Endothelial cell of umbilical vein (primary cell): ENCODE results near the gene CCDC92B. TPM values are rescaled to one million over a fixed set of nuclear protein-coding genes. Genes with fewer than 3 reads are reported as not detected.

Experiments used
- BruUV-seq: library from RNA; stranded (reverse); fragments of 400-500 nt; replicated peaks from 2 replicates; lab custom pipeline; 2021; lab: Mats Ljungman, UMichigan
- CTCF ChIA-PET: fragments of 300-600, 350-600 bp; sonication (Branson Sonifier 250); formaldehyde crosslinking; loops from one replicate; lab custom pipeline; 2021; ENCODE audit warnings: antibody characterized with exemption, inconsistent platforms; lab: Charles Lee
- POLR2A ChIA-PET: fragments of 300-600, 350-600 bp; sonication (Branson Sonifier 250); formaldehyde crosslinking; loops from one replicate; lab custom pipeline; 2021; ENCODE audit warnings: antibody characterized with exemption, inconsistent platforms; lab: Charles Lee
- DNase-seq: peaks from one replicate; pipeline ENCODE4 v3.0.0-alpha.2; 2011; ENCODE audit warnings: low read depth, low spot score
- FAIRE-seq: peaks from 2 replicates; lab custom pipeline; 2011; peaks lifted over from hg19 to GRCh38; lab: Jason Lieb, UNC
- H2AFZ ChIP-seq: 2 replicates; pipeline ENCODE4 v1.6.0; 2012; ENCODE audit warnings: low read depth, low read length, control low read depth, inconsistent platforms
- H3K27ac ChIP-seq: 2 replicates; pipeline ENCODE4 v1.5.1; 2011; ENCODE audit warnings: low read depth, mild to moderate bottlenecking, control low read depth, low read length, moderate library complexity; ENCODE audit not compliant: insufficient read depth
- H3K27me3 ChIP-seq, 2 experiments: 2 replicates each; pipeline versions ENCODE4 v1.6.0 to v1.6.1; 2011; ENCODE audit warnings: low read length in 2 of 2, mixed read lengths in 1 of 2; ENCODE audit not compliant: control insufficient read depth in 2 of 2, insufficient read depth in 2 of 2
- H3K36me3 ChIP-seq, 2 experiments: 2 replicates in 1 of 2; 3 replicates in 1 of 2; pipeline ENCODE4 v1.5.1; 2011; ENCODE audit warnings: low read length in 2 of 2, mild to moderate bottlenecking in 1 of 2, moderate library complexity in 1 of 2; ENCODE audit not compliant: control insufficient read depth in 2 of 2, insufficient read depth in 2 of 2; ENCODE audit errors: extremely low read depth in 1 of 2
- H3K4me1 ChIP-seq: 3 replicates; pipeline ENCODE4 v1.5.1; 2011; ENCODE audit warnings: mild to moderate bottlenecking, low read length; ENCODE audit not compliant: control insufficient read depth, insufficient read depth; ENCODE audit errors: extremely low read depth
- H3K4me2 ChIP-seq: 2 replicates; pipeline ENCODE4 v1.6.1; 2011; ENCODE audit warnings: low read length, control low read depth, mixed read lengths; ENCODE audit not compliant: insufficient read depth
- H3K4me3 ChIP-seq, 3 experiments: fragments of 200-600 bp in 1 of 3; sonication (generic), shearing (Covaris generic) in 1 of 3; replicated peaks in 1 of 3; 2 replicates each; pipeline ENCODE4 v1.5.1; 2011 to 2016; ENCODE audit warnings: control low read depth in 3 of 3, low read length in 3 of 3, mild to moderate bottlenecking in 2 of 3, inconsistent platforms in 1 of 3, low read depth in 1 of 3, moderate library complexity in 1 of 3; ENCODE audit not compliant: insufficient read depth in 1 of 3
- H3K79me2 ChIP-seq: 2 replicates; pipeline ENCODE4 v1.6.0; 2012; ENCODE audit warnings: low read length, inconsistent platforms; ENCODE audit not compliant: control insufficient read depth, insufficient read depth
- H3K9ac ChIP-seq: replicated peaks from 2 replicates; pipeline ENCODE3; 2011; ENCODE audit warnings: low read length, control low read depth; ENCODE audit not compliant: insufficient read depth; ENCODE audit errors: extremely low read depth
- H3K9me1 ChIP-seq: replicated peaks from 3 replicates; pipeline ENCODE4 v1.6.0; 2011; ENCODE audit warnings: mild to moderate bottlenecking, low read length; ENCODE audit not compliant: control insufficient read depth, insufficient read depth; ENCODE audit errors: extremely low read depth
- H3K9me3 ChIP-seq: replicated peaks from 2 replicates; pipeline ENCODE4 v1.5.1; 2012; ENCODE audit warnings: low read length, inconsistent platforms; ENCODE audit not compliant: control insufficient read depth, insufficient read depth
- H4K20me1 ChIP-seq: replicated peaks from 2 replicates; pipeline ENCODE3; 2011; ENCODE audit warnings: mild to moderate bottlenecking, low read length; ENCODE audit not compliant: control insufficient read depth, insufficient read depth; ENCODE audit errors: extremely low read depth
- FOS ChIP-seq: IDR thresholded peaks from 2 replicates; pipeline ENCODE4 v1.6.1; 2011; ENCODE audit warnings: mild to moderate bottlenecking, low read length, moderate library complexity, borderline replicate concordance; ENCODE audit not compliant: insufficient read depth
- GATA2 ChIP-seq: IDR thresholded peaks from 2 replicates; pipeline ENCODE4 v1.7.0; 2011; ENCODE audit warnings: low read depth, mild to moderate bottlenecking, moderate library complexity, mixed read lengths, low read length; ENCODE audit not compliant: insufficient read length, insufficient read depth
- JUN ChIP-seq: IDR thresholded peaks from 2 replicates; pipeline ENCODE4 v1.6.1; 2011; ENCODE audit warnings: borderline replicate concordance, low read depth; ENCODE audit not compliant: insufficient read length, insufficient read depth
- MYC ChIP-seq: IDR thresholded peaks from one replicate; pipeline ENCODE4 v1.6.1; 2011; ENCODE audit warnings: mild to moderate bottlenecking, low read depth, low read length
- POLR2AphosphoS5 ChIP-seq: IDR thresholded peaks from 2 replicates; pipeline ENCODE4 v1.6.1; 2012; ENCODE audit warnings: low read depth, mild to moderate bottlenecking, control low read depth, low read length, moderate library complexity; ENCODE audit not compliant: insufficient read depth
- dilution Hi-C: fragments of 300-500 bp; cut with MboI; formaldehyde crosslinking; loops from one replicate; pipeline ENCODE4 v1.15.0; 2019; ENCODE audit warnings: low sequenced_read_pairs; ENCODE audit not compliant: extremely low pct_ligation_motif_present
- intact Hi-C: fragments of 100-400 bp; cut with micrococcal nuclease; formaldehyde crosslinking; loops from one replicate; pipeline ENCODE4 v1.10.0; 2022
- polyA plus RNA-seq, 4 experiments: library from polyadenylated mRNA; depleted of rRNA in 3 of 4; stranded (reverse) in 3 of 4; unstranded in 1 of 4; fragments of >200 nt; gene quantifications; 2 replicates each; pipeline versions ENCODE4 v1.2.1 to v1.2.3, GENCODE V29; 2011 to 2012; ENCODE audit warnings: missing spikeins in 1 of 4
- total RNA-seq: library from RNA; stranded (reverse); gene quantifications from 2 replicates; pipeline ENCODE4 v1.2.3, GENCODE V29; 2021
- TF ChIP-seq, protein P1 (sequence below), 2 donors: IDR thresholded peaks; 1 replicate in 1 of 2; 2 replicates in 1 of 2; pipeline ENCODE4 v1.5.1; 2011; ENCODE audit warnings: low read length in 2 of 2, mild to moderate bottlenecking in 2 of 2, moderate library complexity in 2 of 2, control low read depth in 1 of 2, inconsistent platforms in 1 of 2, low read depth in 1 of 2; ENCODE audit not compliant: insufficient read depth in 1 of 2; ENCODE audit errors: extremely low read depth in 1 of 2
- TF ChIP-seq, protein P2 (sequence below): IDR thresholded peaks from 2 replicates; pipeline ENCODE4 v1.6.1; 2011; ENCODE audit not compliant: insufficient read depth, insufficient read length

The CCDC92B gene
- total and polyA plus RNA-seq, 2 donors (not counting 3 experiments of a cell fraction or from before 2014, with no cell fraction given) = not detected

DNA sequence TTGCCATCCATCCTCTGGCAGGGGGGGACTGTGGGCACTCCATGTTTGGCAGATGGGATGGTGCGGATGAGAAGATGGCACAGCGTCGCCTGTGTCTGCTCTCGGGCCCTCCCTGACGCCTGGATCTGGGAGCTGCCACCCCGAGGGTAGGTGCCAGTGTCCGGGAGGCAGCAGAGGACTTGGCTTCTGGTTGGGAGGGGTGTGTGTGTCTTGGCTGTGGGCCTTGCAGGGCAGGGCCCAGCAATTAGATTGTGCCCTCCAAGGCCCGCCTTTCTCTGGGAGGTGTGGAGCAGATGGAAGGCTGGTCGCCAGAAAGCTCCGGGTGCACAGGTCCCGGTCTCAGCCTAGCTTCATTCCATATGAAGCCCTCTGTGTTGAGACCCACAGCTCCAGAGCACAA lies 48.2 kb upstream of the CCDC92B start:
- dilution Hi-C loops (no loop called here), intact Hi-C loops (no loop called here)
- no peak overlapping the region for H3K27ac ChIP-seq
- H3K4me1 ChIP-seq = no peaks in the 10 kb centered on the region
- H3K36me3 ChIP-seq = no peaks in the 10 kb centered on the region
- H3K4me3 ChIP-seq = no peak overlapping the region
- no peaks in the 10 kb centered on the region for H3K79me2 ChIP-seq
- no peaks in the 10 kb centered on the region for H3K9me3 ChIP-seq
- ChIA-PET CTCF (no interaction called here), POLR2A (no interaction called here)
- no peak overlapping the region for H3K4me2 ChIP-seq
- H2AFZ ChIP-seq = no peak overlapping the region
- TF ChIP-seq, protein P1, sequence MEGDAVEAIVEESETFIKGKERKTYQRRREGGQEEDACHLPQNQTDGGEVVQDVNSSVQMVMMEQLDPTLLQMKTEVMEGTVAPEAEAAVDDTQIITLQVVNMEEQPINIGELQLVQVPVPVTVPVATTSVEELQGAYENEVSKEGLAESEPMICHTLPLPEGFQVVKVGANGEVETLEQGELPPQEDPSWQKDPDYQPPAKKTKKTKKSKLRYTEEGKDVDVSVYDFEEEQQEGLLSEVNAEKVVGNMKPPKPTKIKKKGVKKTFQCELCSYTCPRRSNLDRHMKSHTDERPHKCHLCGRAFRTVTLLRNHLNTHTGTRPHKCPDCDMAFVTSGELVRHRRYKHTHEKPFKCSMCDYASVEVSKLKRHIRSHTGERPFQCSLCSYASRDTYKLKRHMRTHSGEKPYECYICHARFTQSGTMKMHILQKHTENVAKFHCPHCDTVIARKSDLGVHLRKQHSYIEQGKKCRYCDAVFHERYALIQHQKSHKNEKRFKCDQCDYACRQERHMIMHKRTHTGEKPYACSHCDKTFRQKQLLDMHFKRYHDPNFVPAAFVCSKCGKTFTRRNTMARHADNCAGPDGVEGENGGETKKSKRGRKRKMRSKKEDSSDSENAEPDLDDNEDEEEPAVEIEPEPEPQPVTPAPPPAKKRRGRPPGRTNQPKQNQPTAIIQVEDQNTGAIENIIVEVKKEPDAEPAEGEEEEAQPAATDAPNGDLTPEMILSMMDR (IDR thresholded peaks at IDR 0.05; ENCODE audit: extremely low read depth in 1 of 2, insufficient read depth in 1 of 2, low read depth in 1 of 2, low read length in 2 of 2) = no peak
- no peak for TF ChIP-seq GATA2
- TF ChIP-seq POLR2AphosphoS5 = no peak
- TF ChIP-seq, protein P2, sequence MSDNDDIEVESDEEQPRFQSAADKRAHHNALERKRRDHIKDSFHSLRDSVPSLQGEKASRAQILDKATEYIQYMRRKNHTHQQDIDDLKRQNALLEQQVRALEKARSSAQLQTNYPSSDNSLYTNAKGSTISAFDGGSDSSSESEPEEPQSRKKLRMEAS = no peak
- no peak for TF ChIP-seq JUN
- no peak for TF ChIP-seq FOS
- no peak for TF ChIP-seq MYC
- DNase-seq (no peak), FAIRE-seq (no peak)
- H3K9ac ChIP-seq = no peak overlapping the region
- H3K9me1 ChIP-seq = no peaks in the 10 kb centered on the region
- BruUV-seq = no TSS peak
- no peaks in the 10 kb centered on the region for H4K20me1 ChIP-seq
- H3K27me3 ChIP-seq = peaks cover 0 to 2% of the 10 kb centered on the region in 2 experiments
